DND-41 (cell line): ENCODE data around the gene HECTD4.

ENCODE experiments used
- CTCF ChIP-seq: IDR thresholded peaks from 2 replicates; pipeline ENCODE4 v1.5.1; 2012; ENCODE audit warnings: borderline replicate concordance, low read length, moderate library complexity, mild to moderate bottlenecking; ENCODE audit not compliant: poor library complexity, severe bottlenecking; ENCODE audit errors: extremely low read depth
- EZH2 ChIP-seq: IDR thresholded peaks from 3 replicates; pipeline ENCODE4 v1.6.1; 2012; ENCODE audit warnings: borderline replicate concordance, low read depth, mild to moderate bottlenecking, moderate library complexity, low read length, inconsistent platforms; ENCODE audit not compliant: severe bottlenecking

- TF ChIP-seq CTCF (no peak), EZH2 (no peak)
Observed at GRCh38 chr12:112167031-112167461, 215.2 kb downstream of the HECTD4 start.
